Measurements from ENCODE around the gene CCDC24.

CCDC24 gene

GRCh38 chr1:43997295-43997999 is 6.0 kb downstream of the CCDC24 start:
- DNase-seq (ENCODE audit: low read depth in 2 of 2), result no peak

- no peak for DNase-seq (ENCODE audit: low read depth in 2 of 2)
Measured at GRCh38 chr1:43998000-43998378, 6.6 kb downstream of the CCDC24 start.

GRCh38 chr1:43999455-43999854 is 8.1 kb downstream of the CCDC24 start:
- DNase-seq (ENCODE audit: low read depth in 2 of 2), result no peak

- DNase-seq (ENCODE audit: low read depth in 2 of 2), result no peak
Measured at GRCh38 chr1:44000122-44000665, 8.8 kb downstream of the CCDC24 start.

GRCh38 chr1:44002165-44002564 is 10.8 kb downstream of the CCDC24 start:
- no peak for DNase-seq (ENCODE audit: low read depth in 2 of 2)

GRCh38 chr1:44002606-44003157 is 11.3 kb downstream of the CCDC24 start:
- no peak for DNase-seq (ENCODE audit: low read depth in 2 of 2)

GRCh38 chr1:44008259-44008658 is 16.9 kb downstream of the CCDC24 start:
- no peak for DNase-seq (ENCODE audit: low read depth in 2 of 2)

- DNase-seq (ENCODE audit: low read depth in 2 of 2), result no peak
Measured at GRCh38 chr1:44010935-44011471, 19.6 kb downstream of the CCDC24 start.

GRCh38 chr1:44012404-44012803 is 21.0 kb downstream of the CCDC24 start:
- DNase-seq (ENCODE audit: low read depth in 2 of 2), result no peak

GRCh38 chr1:44012941-44013609 is 21.7 kb downstream of the CCDC24 start:
- no peak for DNase-seq (ENCODE audit: low read depth in 2 of 2)

- DNase-seq (ENCODE audit: low read depth in 2 of 2), result no peak
Measured at GRCh38 chr1:44013949-44014348, 22.6 kb downstream of the CCDC24 start.

- no peak for DNase-seq (ENCODE audit: low read depth in 2 of 2)
Measured at GRCh38 chr1:44014365-44015104, 23.1 kb downstream of the CCDC24 start.

GRCh38 chr1:44015206-44015605 is 23.8 kb downstream of the CCDC24 start:
- no peak for DNase-seq (ENCODE audit: low read depth in 2 of 2)

GRCh38 chr1:44016041-44016889 is 24.9 kb downstream of the CCDC24 start:
- no peak for DNase-seq (ENCODE audit: low read depth in 2 of 2)

GRCh38 chr1:44016890-44017400 is 25.5 kb downstream of the CCDC24 start:
- no peak for DNase-seq (ENCODE audit: low read depth in 2 of 2)

- no peak for DNase-seq (ENCODE audit: low read depth in 2 of 2)
Measured at GRCh38 chr1:44019466-44019948, 28.1 kb downstream of the CCDC24 start.

- DNase-seq (ENCODE audit: low read depth in 2 of 2), result no peak
Measured at GRCh38 chr1:44020464-44020863, 29.1 kb downstream of the CCDC24 start.

- no peak for DNase-seq (ENCODE audit: low read depth in 2 of 2)
Measured at GRCh38 chr1:44021156-44021555, 29.8 kb downstream of the CCDC24 start.

- no peak for DNase-seq (ENCODE audit: low read depth in 2 of 2)
Measured at GRCh38 chr1:44021581-44022321, 30.4 kb downstream of the CCDC24 start.
